Psoas muscle (tissue), 8 donors: ENCODE data around the gene ENTPD6. TPM values are rescaled to one million over a fixed set of nuclear protein-coding genes. Genes with fewer than 3 reads are reported as not detected.

Experiments used
- ATAC-seq, 4 donors: fragments of 200-7000 bp; cut with Tn5 transposase; one replicate each; pipeline ENCODE4 v1.9.1; 2020; ENCODE audit warnings: moderate library complexity in 3 of 4, mild to moderate bottlenecking in 2 of 4
- DNase-seq, 2 donors: peaks; one replicate each; pipeline ENCODE4 v3.0.0-alpha.2; 2020
- H3K27ac ChIP-seq: fragments of 200-600 bp; one replicate; pipeline ENCODE4 v1.8.0; 2022
- H3K27me3 ChIP-seq, 3 donors: fragments of 200-600 bp in 1 of 3; one replicate each; pipeline versions ENCODE4 v1.6.1 to v1.8.0; 2013 to 2022; ENCODE audit warnings: low read length in 2 of 3, mild to moderate bottlenecking in 2 of 3, moderate library complexity in 1 of 3; ENCODE audit not compliant: insufficient read depth in 3 of 3
- H3K36me3 ChIP-seq, 2 donors: fragments of 200-600 bp in 1 of 2; one replicate each; pipeline versions ENCODE4 v1.6.1 to v1.8.0; 2013 to 2022; ENCODE audit warnings: low read depth in 1 of 2, mild to moderate bottlenecking in 1 of 2, moderate library complexity in 1 of 2; ENCODE audit not compliant: insufficient read depth in 1 of 2
- H3K4me1 ChIP-seq: fragments of 200-600 bp; one replicate; pipeline ENCODE4 v1.8.0; 2022
- H3K4me3 ChIP-seq: fragments of 200-600 bp; one replicate; pipeline ENCODE4 v1.8.0; 2022; ENCODE audit warnings: mild to moderate bottlenecking
- H3K9me3 ChIP-seq: fragments of 200-600 bp; one replicate; pipeline ENCODE4 v1.8.0; 2022
- WGBS, 3 donors: extraction: QIAGEN DNeasy Blood & Tissue Kit; methylation state at CpG; one replicate each; pipeline versions ENCODE4 v1.1.6 to v1.1.7; 2013; 5-methylcytosine and 5-hydroxymethylcytosine counted together
- intact Hi-C, 2 donors: fragments of 100-400 bp; cut with DNase I; formaldehyde crosslinking; loops; one replicate each; pipeline versions ENCODE4 v1.11.0 to v1.14.2; 2022
- polyA plus RNA-seq, 3 donors: library from polyadenylated mRNA; stranded (reverse); fragments of 200-250 nt; gene quantifications; one replicate each; pipeline ENCODE4 v1.2.3, GENCODE V29; 2013
- total RNA-seq, 4 donors: library from RNA; stranded (reverse); fragmentation: NEBNext Ultra II Directional in 2 of 4; extraction: Animal tissue kit (Norgen Biotek cat#: 25700) in 2 of 4; gene quantifications; one replicate each; pipeline versions ENCODE4 v1.2.1 to v1.2.4, GENCODE V29; 2021 to 2023
- TF ChIP-seq, protein P1 (sequence below): fragments of 200-600 bp; IDR thresholded peaks from one replicate; pipeline ENCODE4 v1.8.0; 2022; ENCODE audit warnings: antibody characterized with exemption
- donor health status: healthy with polysubstance abuse.
- donor health status: DM: no; HTN: no; CAD: no; lungs with moderate emphysema.
- donor health status: Bipolar disorder and iron deficiency.
- donor health status: healthy.
- donor health status: DM: yes; HTN: yes; CAD: no.
- donor health status: DM: no; HTN: no; CAD: no.
- donor health status: DM: no; HTN: no; CAD: no.
- donor health status: DM: yes; HTN: yes; CAD: no.

ENTPD6 gene
- total and polyA plus RNA-seq, 7 donors, result 28.7 to 65.3 (median 38.9) TPM

DNA sequence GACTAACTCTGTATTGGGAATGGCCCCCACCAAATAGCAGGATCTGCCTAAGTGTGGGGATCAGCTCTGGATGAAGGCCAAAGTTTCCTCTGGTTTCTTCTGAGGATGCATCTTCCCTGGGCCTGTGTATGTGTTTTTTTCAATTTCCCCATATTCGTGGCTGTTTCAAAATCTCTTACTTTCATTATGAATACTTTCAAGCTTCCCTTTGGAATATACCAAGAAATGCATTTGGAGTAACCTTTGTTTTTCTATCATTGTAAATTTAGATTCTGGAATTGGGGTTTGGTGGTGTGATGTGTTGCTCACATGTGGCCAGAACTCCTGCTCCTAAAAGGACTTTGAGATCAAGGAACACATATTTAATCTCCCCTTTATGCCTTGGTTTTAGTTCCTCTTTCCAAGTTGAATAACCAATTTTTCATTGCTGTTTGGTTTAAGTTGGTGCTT lies 8.4 kb downstream of the ENTPD6 start:
- 63 to 76% (median 65%) methylated on average over 1 of the region's 1 CpG for WGBS, 3 donors
- Histone ChIP-seq H3K4me3 (no peak overlapping the region), H3K9me3 (no peaks in the 10 kb centered on the region), H3K36me3 (no peaks in the 10 kb centered on the region), H3K27me3 (no peaks in the 10 kb centered on the region), H3K4me1 (peaks cover 22% of the 10 kb centered on the region), H3K27ac (no peak overlapping the region)
- TF ChIP-seq, protein P1, sequence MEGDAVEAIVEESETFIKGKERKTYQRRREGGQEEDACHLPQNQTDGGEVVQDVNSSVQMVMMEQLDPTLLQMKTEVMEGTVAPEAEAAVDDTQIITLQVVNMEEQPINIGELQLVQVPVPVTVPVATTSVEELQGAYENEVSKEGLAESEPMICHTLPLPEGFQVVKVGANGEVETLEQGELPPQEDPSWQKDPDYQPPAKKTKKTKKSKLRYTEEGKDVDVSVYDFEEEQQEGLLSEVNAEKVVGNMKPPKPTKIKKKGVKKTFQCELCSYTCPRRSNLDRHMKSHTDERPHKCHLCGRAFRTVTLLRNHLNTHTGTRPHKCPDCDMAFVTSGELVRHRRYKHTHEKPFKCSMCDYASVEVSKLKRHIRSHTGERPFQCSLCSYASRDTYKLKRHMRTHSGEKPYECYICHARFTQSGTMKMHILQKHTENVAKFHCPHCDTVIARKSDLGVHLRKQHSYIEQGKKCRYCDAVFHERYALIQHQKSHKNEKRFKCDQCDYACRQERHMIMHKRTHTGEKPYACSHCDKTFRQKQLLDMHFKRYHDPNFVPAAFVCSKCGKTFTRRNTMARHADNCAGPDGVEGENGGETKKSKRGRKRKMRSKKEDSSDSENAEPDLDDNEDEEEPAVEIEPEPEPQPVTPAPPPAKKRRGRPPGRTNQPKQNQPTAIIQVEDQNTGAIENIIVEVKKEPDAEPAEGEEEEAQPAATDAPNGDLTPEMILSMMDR, result no peak
- no peak for DNase-seq
- intact Hi-C loops, result no loop called here
- no peak for ATAC-seq

DNA sequence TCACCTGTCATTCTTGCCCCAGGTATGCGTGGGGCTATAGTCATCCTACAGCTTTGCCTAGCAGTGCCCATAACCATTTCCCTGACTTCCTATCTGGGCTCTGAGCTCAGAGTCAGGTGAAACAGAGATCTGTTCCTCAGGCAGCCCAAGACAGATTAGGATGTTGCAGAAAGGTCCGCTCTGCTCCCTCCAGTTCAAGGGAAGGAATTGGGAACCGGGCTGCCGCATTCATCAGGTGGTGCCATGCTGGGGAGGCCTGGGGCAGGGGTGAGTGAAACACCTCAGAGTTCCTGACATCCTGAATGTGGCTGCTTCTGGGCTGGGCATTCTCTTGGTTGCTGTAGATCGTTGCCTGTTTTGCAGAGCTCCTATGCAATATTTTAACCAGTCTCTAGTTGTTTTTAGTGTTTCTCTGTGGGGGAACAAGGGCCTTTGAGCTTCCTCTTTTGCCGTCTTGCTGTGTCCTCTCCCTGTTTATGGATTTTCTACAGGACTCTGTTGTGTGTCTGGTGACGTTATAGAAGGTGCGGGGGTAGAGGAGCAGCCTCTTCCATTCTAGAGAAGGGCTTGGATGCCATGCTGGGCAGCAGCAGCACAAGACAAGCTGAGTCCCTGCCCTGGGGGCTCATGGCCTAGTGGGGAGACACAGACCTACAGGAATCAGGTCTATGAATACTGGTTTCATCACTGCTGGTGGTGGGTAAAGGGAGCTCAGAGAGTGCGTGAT lies 9.2 kb downstream of the ENTPD6 start:
- no peak for DNase-seq
- no peaks in the 10 kb centered on the region for H3K27me3 ChIP-seq
- H3K27ac ChIP-seq, result no peak overlapping the region
- no peaks in the 10 kb centered on the region for H3K9me3 ChIP-seq
- no peak overlapping the region for H3K4me3 ChIP-seq
- 88 to 92% (median 90%) methylated on average over 9 of the region's 9 CpGs for WGBS, 3 donors
- peaks cover 0 to 1% of the 10 kb centered on the region in 2 donors for H3K36me3 ChIP-seq
- no peak for ATAC-seq
- intact Hi-C loops, result no loop called here
- H3K4me1 ChIP-seq, result peaks cover 14% of the 10 kb centered on the region
- TF ChIP-seq, protein P1, result no peak

DNA sequence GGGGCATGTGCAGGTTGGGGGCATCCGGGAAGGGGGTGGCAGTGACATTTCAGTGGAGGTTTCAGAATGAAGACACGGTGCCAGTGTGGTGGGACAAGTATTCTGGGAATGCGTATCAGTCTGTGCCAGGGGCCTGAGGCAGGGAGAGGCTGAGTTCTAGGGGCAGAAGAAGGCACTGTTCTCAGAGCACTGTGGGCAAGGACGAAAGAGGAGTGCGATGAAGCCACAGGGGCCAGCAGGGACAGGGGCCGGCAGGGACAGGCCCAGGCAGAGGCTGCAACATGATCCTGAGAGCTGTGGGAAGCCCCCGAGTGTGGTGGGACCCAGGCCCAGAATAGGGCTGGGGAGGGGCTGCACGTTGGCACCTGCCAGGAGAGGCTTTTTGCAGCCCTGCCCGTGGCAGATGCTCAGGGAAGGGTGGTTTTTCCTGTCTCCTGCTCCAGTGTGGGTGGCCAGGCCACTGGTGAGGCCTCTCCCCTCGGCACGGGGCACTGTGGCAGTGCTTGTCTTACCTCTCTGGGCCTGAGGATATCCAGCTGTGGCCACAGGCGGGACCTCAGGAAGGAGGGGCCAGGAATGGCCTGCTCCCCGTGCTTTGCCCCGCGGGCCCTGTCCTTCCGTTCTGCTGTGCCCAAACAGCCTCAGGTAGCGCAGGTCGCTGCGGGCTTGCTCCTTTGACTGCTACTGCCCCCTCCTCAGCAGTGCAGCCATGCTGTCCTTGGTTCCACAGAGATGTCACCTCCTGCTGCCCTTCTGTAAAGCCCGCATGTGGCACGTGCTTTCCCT lies 10.0 kb downstream of the ENTPD6 start:
- intact Hi-C loops, result no loop called here
- ATAC-seq (peak in 3 of 4 donors; percentile 17 to 23 (median 22)), DNase-seq (no peak)
- WGBS, 3 donors, result 70 to 79% (median 71%) methylated on average over 18 to 21 of the region's 21 CpGs
- TF ChIP-seq, protein P1, result no peak
- no peaks in the 10 kb centered on the region for H3K9me3 ChIP-seq
- no peak overlapping the region for H3K27ac ChIP-seq
- H3K4me3 ChIP-seq, result no peak overlapping the region
- H3K27me3 ChIP-seq, result no peaks in the 10 kb centered on the region
- H3K36me3 ChIP-seq, result peaks cover 0 to 8% of the 10 kb centered on the region in 2 donors
- H3K4me1 ChIP-seq, result peaks cover 6% of the 10 kb centered on the region

DNA sequence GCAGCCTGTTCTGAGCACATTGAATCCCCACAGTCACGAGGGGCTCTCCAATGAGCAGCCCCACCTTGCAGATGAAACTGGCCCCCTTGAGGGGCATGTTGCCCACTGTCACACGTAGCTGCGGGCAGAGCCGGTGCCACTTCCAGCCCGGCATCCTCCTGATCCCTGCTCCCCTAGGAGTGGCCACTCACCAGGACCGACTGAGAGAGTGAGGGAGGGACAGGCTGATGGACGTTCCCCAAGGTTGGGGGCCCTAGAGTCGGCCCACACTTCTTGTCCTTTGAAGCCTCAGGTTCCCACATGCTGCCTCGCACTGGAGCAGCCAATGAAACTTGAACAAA lies 10.5 kb downstream of the ENTPD6 start:
- H3K4me1 ChIP-seq, result peaks cover 3% of the 10 kb centered on the region
- ATAC-seq, result no peak
- H3K27me3 ChIP-seq, result no peaks in the 10 kb centered on the region
- no peak overlapping the region for H3K27ac ChIP-seq
- DNase-seq, result no peak
- peaks cover 2 to 14% of the 10 kb centered on the region in 2 donors for H3K36me3 ChIP-seq
- TF ChIP-seq, protein P1, result no peak
- H3K4me3 ChIP-seq, result no peak overlapping the region
- 88 to 92% (median 90%) methylated on average over 9 of the region's 9 CpGs for WGBS, 3 donors
- H3K9me3 ChIP-seq, result no peaks in the 10 kb centered on the region
- intact Hi-C loops, result no loop called here
